HepG2 (cell line): Measurements from ENCODE around the gene ATP9A. TPM values are rescaled to one million over a fixed set of nuclear protein-coding genes. Genes with fewer than 3 reads are reported as not detected.
A peak's percentile ranks its signal among the peaks of the same experiment; 100 is the strongest.

Experiments used
- ATAC-seq: fragments of 200-7000 bp; cut with Tn5 transposase; 3 replicates; pipeline ENCODE4 v1.9.1; 2020; ENCODE audit warnings: mild to moderate bottlenecking, moderate library complexity
- BruUV-seq: library from RNA; stranded (reverse); fragments of 400-500 nt; replicated peaks from 2 replicates; lab custom pipeline; 2021; lab: Mats Ljungman, UMichigan
- CTCF ChIA-PET: fragments of 300-600 bp; formaldehyde crosslinking; extraction: SDS; loops from one replicate; lab custom pipeline; 2021; ENCODE audit warnings: low total read pairs, inconsistent platforms, low intra/inter-chr PET ratio; lab: Yijun Ruan, JAX
- POLR2A ChIA-PET: fragments of 350-600 bp; sonication (Branson Sonifier 250); formaldehyde crosslinking; loops from one replicate; lab custom pipeline; 2020; ENCODE audit warnings: antibody characterized with exemption, inconsistent platforms; lab: Yijun Ruan, JAX
- DNase-seq: peaks from one replicate; pipeline ENCODE4 v3.0.0-alpha.2; 2015; ENCODE audit warnings: low spot score
- FAIRE-seq: peaks from 3 replicates; lab custom pipeline; 2011; peaks lifted over from hg19 to GRCh38; lab: Jason Lieb, UNC
- H2AFZ ChIP-seq: one replicate; pipeline ENCODE4 v1.6.1; 2011; ENCODE audit warnings: low read length, inconsistent platforms
- H3K27ac ChIP-seq: fragments of 300-600 bp; 3 replicates; pipeline ENCODE4 v1.8.0; 2011; ENCODE audit warnings: mixed run types, mild to moderate bottlenecking, mixed read lengths, low read length, inconsistent platforms; ENCODE audit not compliant: insufficient read depth; ENCODE audit errors: extremely low read length
- H3K27me3 ChIP-seq, 2 experiments: fragments of 200-600 bp in 1 of 2; 2 replicates in 1 of 2; 3 replicates in 1 of 2; pipeline versions ENCODE4 v1.6.0 to v1.8.0; 2011; ENCODE audit warnings: low read length in 2 of 2, mild to moderate bottlenecking in 2 of 2, moderate library complexity in 2 of 2, inconsistent platforms in 1 of 2; ENCODE audit not compliant: insufficient read depth in 2 of 2, control insufficient read depth in 1 of 2
- H3K36me3 ChIP-seq, 2 experiments: fragments of 200-600 bp in 1 of 2; replicated peaks in 1 of 2; 2 replicates in 1 of 2; 3 replicates in 1 of 2; pipeline versions ENCODE4 v1.5.1 to v1.8.0; 2011; ENCODE audit warnings: low read length in 2 of 2, inconsistent platforms in 1 of 2; ENCODE audit not compliant: insufficient read depth in 2 of 2, control insufficient read depth in 1 of 2
- H3K4me1 ChIP-seq: 2 replicates; pipeline ENCODE4 v1.5.1; 2012; ENCODE audit warnings: low read length, inconsistent platforms; ENCODE audit not compliant: insufficient read depth
- H3K4me2 ChIP-seq: 2 replicates; pipeline ENCODE4 v1.6.0; 2011; ENCODE audit warnings: low read depth, low read length, inconsistent platforms
- H3K4me3 ChIP-seq, 3 experiments: fragments of 200-600 bp in 1 of 3; sonication (generic), shearing (Covaris generic) in 1 of 3; replicated peaks in 1 of 3; 2 replicates each; pipeline ENCODE4 v1.5.1; 2011 to 2016; ENCODE audit warnings: low read length in 3 of 3, inconsistent platforms in 2 of 3, low read depth in 2 of 3, mild to moderate bottlenecking in 2 of 3, control low read depth in 1 of 3, mixed read lengths in 1 of 3; ENCODE audit not compliant: insufficient read depth in 1 of 3
- H3K79me2 ChIP-seq: one replicate; pipeline ENCODE4 v1.6.1; 2011; ENCODE audit warnings: low read length, inconsistent platforms; ENCODE audit not compliant: insufficient read depth
- H3K9ac ChIP-seq: 2 replicates; pipeline ENCODE4 v1.6.0; 2011; ENCODE audit warnings: mild to moderate bottlenecking, low read depth, low read length, inconsistent platforms; ENCODE audit not compliant: insufficient read depth
- H3K9me3 ChIP-seq: 2 replicates; pipeline ENCODE4 v1.5.1; 2012; ENCODE audit warnings: mild to moderate bottlenecking, low read length
- H4K20me1 ChIP-seq: 2 replicates; pipeline ENCODE4 v1.6.0; 2011; ENCODE audit warnings: inconsistent platforms, mild to moderate bottlenecking, low read length, moderate library complexity; ENCODE audit not compliant: insufficient read depth
- ATRX ChIP-seq: sonication (generic); formaldehyde crosslinking; IDR thresholded peaks from 2 replicates; pipeline ENCODE4 v1.4.0; 2020; ENCODE audit warnings: missing genetic modification reagents, borderline replicate concordance
- CEBPB ChIP-seq: IDR thresholded peaks from 2 replicates; pipeline ENCODE4 v1.6.1; 2011; ENCODE audit warnings: low read depth, low read length, improper control_type of control experiment, borderline replicate concordance
- FOXJ3 ChIP-seq: sonication (generic); formaldehyde crosslinking; IDR thresholded peaks from 2 replicates; pipeline ENCODE4 v1.4.0; 2020; ENCODE audit warnings: missing genetic modification reagents, mild to moderate bottlenecking, borderline replicate concordance
- HNF4A ChIP-seq: sonication (generic); formaldehyde crosslinking; IDR thresholded peaks from 2 replicates; pipeline ENCODE4 v1.4.0; 2020; ENCODE audit warnings: missing genetic modification reagents
- HNF4G ChIP-seq, 2 experiments: sonication (generic) in 1 of 2; formaldehyde crosslinking in 1 of 2; IDR thresholded peaks; 2 replicates each; pipeline versions ENCODE4 v1.4.0 to v1.6.1; 2011 to 2020; ENCODE audit warnings: borderline replicate concordance in 2 of 2, low read depth in 2 of 2, mild to moderate bottlenecking in 2 of 2, low read length in 1 of 2, missing genetic modification reagents in 1 of 2, moderate library complexity in 1 of 2
- HOXA9 ChIP-seq: sonication (generic); formaldehyde crosslinking; IDR thresholded peaks from 2 replicates; pipeline ENCODE4 v1.8.1; 2022; ENCODE audit warnings: missing genetic modification reagents, mild to moderate bottlenecking, moderate library complexity, borderline replicate concordance
- KDM6A ChIP-seq: IDR thresholded peaks from 2 replicates; pipeline ENCODE4 v1.6.1; 2016; ENCODE audit warnings: low read depth
- KLF12 ChIP-seq: sonication (generic); formaldehyde crosslinking; IDR thresholded peaks from 2 replicates; pipeline ENCODE4 v1.4.0; 2020; ENCODE audit warnings: missing genetic modification reagents, borderline replicate concordance
- MAFK ChIP-seq, 2 experiments: IDR thresholded peaks in 1 of 2; conservative IDR thresholded peaks in 1 of 2; 2 replicates each; pipeline ENCODE4 v1.6.1; 2011; ENCODE audit warnings: improper control_type of control experiment in 2 of 2, low read length in 2 of 2
- MED1 ChIP-seq: sonication (generic); formaldehyde crosslinking; IDR thresholded peaks from 2 replicates; pipeline ENCODE4 v1.4.0; 2020; ENCODE audit warnings: missing genetic modification reagents
- MTF1 ChIP-seq: sonication (generic); formaldehyde crosslinking; IDR thresholded peaks from 2 replicates; pipeline ENCODE4 v1.5.0; 2020; ENCODE audit warnings: missing genetic modification reagents
- SKI ChIP-seq: fragments of 450-650 bp; IDR thresholded peaks from one replicate; pipeline ENCODE4 v1.6.1; 2018; ENCODE audit warnings: mild to moderate bottlenecking; ENCODE audit not compliant: partially characterized antibody
- SOX13 ChIP-seq, 3 experiments: fragments of 450-650 bp in 1 of 3; sonication (generic) in 1 of 3; formaldehyde crosslinking in 1 of 3; IDR thresholded peaks in 2 of 3; conservative IDR thresholded peaks in 1 of 3; 2 replicates each; pipeline versions ENCODE4 v1.5.0 to v1.6.1; 2016 to 2020; ENCODE audit warnings: antibody characterized with exemption in 1 of 3, mild to moderate bottlenecking in 1 of 3, missing compliant biosample characterization in 1 of 3, missing genetic modification reagents in 1 of 3, moderate library complexity in 1 of 3
- TBX2 ChIP-seq: sonication (generic); formaldehyde crosslinking; IDR thresholded peaks from 2 replicates; pipeline ENCODE4 v1.5.0; 2020; ENCODE audit warnings: missing genetic modification reagents, mild to moderate bottlenecking, borderline replicate concordance
- TEAD3 ChIP-seq: optimal IDR thresholded peaks from 2 replicates; pipeline ENCODE3; 2016; ENCODE audit warnings: borderline replicate concordance
- ZNF20 ChIP-seq: sonication (generic); formaldehyde crosslinking; IDR thresholded peaks from 2 replicates; pipeline ENCODE4 v1.4.0; 2020; ENCODE audit warnings: mild to moderate bottlenecking, moderate library complexity, missing genetic modification reagents
- ZNF317 ChIP-seq: sonication (generic); formaldehyde crosslinking; IDR thresholded peaks from 2 replicates; pipeline ENCODE4 v1.5.0; 2020; ENCODE audit warnings: mild to moderate bottlenecking, missing genetic modification reagents
- ZNF382 ChIP-seq: sonication (generic); formaldehyde crosslinking; IDR thresholded peaks from 2 replicates; pipeline ENCODE4 v1.5.0; 2020; ENCODE audit warnings: missing genetic modification reagents, mild to moderate bottlenecking, borderline replicate concordance
- ZNF383 ChIP-seq: sonication (generic); formaldehyde crosslinking; IDR thresholded peaks from 2 replicates; pipeline ENCODE4 v1.4.0; 2020; ENCODE audit warnings: missing genetic modification reagents, mild to moderate bottlenecking, borderline replicate concordance
- ZZZ3 ChIP-seq: sonication (generic); formaldehyde crosslinking; IDR thresholded peaks from 2 replicates; pipeline ENCODE4 v1.4.0; 2020; ENCODE audit warnings: missing genetic modification reagents, mild to moderate bottlenecking, borderline replicate concordance
- WGBS: methylation state at CpG from one replicate; pipeline ENCODE4 v1.1.6; 2017; ENCODE audit warnings: low lambda C conversion rate; 5-methylcytosine and 5-hydroxymethylcytosine counted together
- in situ Hi-C: cut with HindIII; loops from 2 replicates; pipeline ENCODE4 v1.10.0; 2017; ENCODE audit warnings: low pct_unique_long_range_greater_than_20kb; ENCODE audit not compliant: extremely low pct_ligation_motif_present
- intact Hi-C: fragments of 100-400 bp; cut with micrococcal nuclease; formaldehyde crosslinking; loops from one replicate; pipeline ENCODE4 v1.10.0; 2022; ENCODE audit not compliant: unreplicated experiment
- polyA plus RNA-seq, 8 experiments: library from polyadenylated mRNA; depleted of rRNA in 3 of 8; stranded (reverse) in 7 of 8; unstranded in 1 of 8; fragments of >200 nt; fragmentation: Illumina TruSeq in 4 of 8; extraction: Trizol in 4 of 8; gene quantifications; 2 replicates each; pipeline versions ENCODE4 v1.2.1 to v1.2.3, GENCODE V29; 2011 to 2016; ENCODE audit warnings: low read depth in 4 of 8, missing spikeins in 1 of 8, mixed read lengths in 1 of 8; ENCODE audit not compliant: insufficient read depth in 1 of 8
- total RNA-seq, 5 experiments: library from RNA; depleted of rRNA; stranded (reverse); fragments of >200 nt; fragmentation: Illumina TruSeq; extraction: Trizol; gene quantifications; 2 replicates each; pipeline ENCODE4 v1.2.3, GENCODE V29; 2016; ENCODE audit warnings: low read depth in 1 of 5
- TF ChIP-seq, protein P1 (sequence below): sonication (generic); formaldehyde crosslinking; conservative IDR thresholded peaks from 2 replicates; pipeline ENCODE4 v1.5.0; 2020; ENCODE audit warnings: missing genetic modification reagents
- TF ChIP-seq, protein P2 (sequence below): sonication (generic); formaldehyde crosslinking; IDR thresholded peaks from 2 replicates; pipeline ENCODE4 v1.4.0; 2020; ENCODE audit warnings: mild to moderate bottlenecking, missing genetic modification reagents
- TF ChIP-seq, protein P3 (sequence below): sonication (generic); formaldehyde crosslinking; IDR thresholded peaks from 2 replicates; pipeline ENCODE4 v1.5.0; 2020; ENCODE audit warnings: missing genetic modification reagents, mild to moderate bottlenecking, borderline replicate concordance

ATP9A gene
- total and polyA plus RNA-seq, 2 of the 13 experiments (the other 11 are each of a cell fraction or from before 2014, with no cell fraction given), result 11.8 to 18.5 TPM

DNA sequence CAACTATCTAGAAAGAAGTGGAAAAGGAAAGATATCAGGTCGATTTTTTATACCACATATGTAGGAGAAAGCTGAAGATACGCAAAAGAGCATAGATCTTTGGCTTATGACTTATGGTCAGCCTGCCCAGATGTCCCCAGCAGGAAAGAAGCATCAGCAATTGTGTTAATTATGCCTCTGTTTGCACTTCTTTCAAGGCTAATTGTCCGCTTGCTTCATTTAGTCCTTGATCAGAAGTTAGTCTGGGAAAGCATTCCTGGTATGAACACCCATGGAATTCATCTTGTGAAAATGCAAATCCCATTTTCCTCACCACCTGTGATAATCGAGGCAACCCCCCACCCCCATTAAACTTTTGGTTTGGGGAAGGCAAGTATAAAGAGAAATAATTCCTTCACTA is 62.8 kb downstream of the ATP9A start:
- in situ Hi-C loops, result loop anchor here (10.0 kb wide), 1 partner anchor 49 kb away; no protein-coding TSS in a partner anchor
- no peak overlapping the region for H2AFZ ChIP-seq
- H3K9me3 ChIP-seq, result no peaks in the 10 kb centered on the region
- H3K36me3 ChIP-seq, result no peaks in the 10 kb centered on the region; a peak in 1 of 5 replicates
- no peak for ATAC-seq
- WGBS, result 67% methylated on average over 4 of the region's 4 CpGs
- H4K20me1 ChIP-seq, result no peaks in the 10 kb centered on the region
- no peak overlapping the region for H3K4me2 ChIP-seq
- no TSS peak for BruUV-seq
- no peak overlapping the region for H3K9ac ChIP-seq
- H3K4me3 ChIP-seq, result no peak overlapping the region
- H3K79me2 ChIP-seq, result no peaks in the 10 kb centered on the region
- no peaks in the 10 kb centered on the region for H3K27me3 ChIP-seq
- no peak for DNase-seq
- intact Hi-C loops, result no loop called here
- POLR2A ChIA-PET, result no interaction called here
- H3K4me1 ChIP-seq, result peaks cover 73% of the 10 kb centered on the region
- no peak for FAIRE-seq
- CTCF ChIA-PET, result no interaction called here
- H3K27ac ChIP-seq, result peak overlapping the region; percentile 22
- TF ChIP-seq KLF12 (CRISPR knock-in tag) (no peak), ZZZ3 (CRISPR knock-in tag) (no peak), ZNF20 (CRISPR knock-in tag) (no peak), FOXJ3 (CRISPR knock-in tag) (no peak), MAFK (conservative IDR thresholded peaks at IDR 0.05 in 1 of 2, IDR thresholded peaks at IDR 0.05 in 1 of 2; ENCODE audit: low read length in 2 of 2) (0 out of 4 replicates have a peak, but pooled peaks of 1 of the 2 experiments have one; percentile 9), SKI (no peak), ZNF383 (CRISPR knock-in tag) (no peak), TEAD3 (CRISPR knock-in tag) (peak; percentile 64), ZNF317 (CRISPR knock-in tag) (no peak), HOXA9 (CRISPR knock-in tag) (no peak), MTF1 (no peak), TBX2 (CRISPR knock-in tag) (peak; percentile 54; the same call in 1 of the 2 replicates), ATRX (CRISPR knock-in tag) (no peak), HNF4G (IDR thresholded peaks at IDR 0.05; ENCODE audit: borderline replicate concordance, low read depth, low read length) (no peak), HNF4G (CRISPR knock-in tag; IDR thresholded peaks at IDR 0.05; ENCODE audit: borderline replicate concordance, low read depth) (no peak), HNF4A (CRISPR knock-in tag) (0 out of 2 replicates have a peak, but pooled peaks have one; percentile 16), ZNF382 (CRISPR knock-in tag) (no peak), MED1 (CRISPR knock-in tag) (0 out of 2 replicates have a peak, but pooled peaks have one; percentile 14), SOX13 (IDR thresholded peaks at IDR 0.05) (no peak), SOX13 (CRISPR knock-in tag; conservative IDR thresholded peaks at IDR 0.05 in 1 of 2, IDR thresholded peaks at IDR 0.05 in 1 of 2) (peak in 1 of 2 experiments; percentile 39; a peak in 1 of 4 replicates), CEBPB (no peak), KDM6A (no peak)
- TF ChIP-seq, protein P1, sequence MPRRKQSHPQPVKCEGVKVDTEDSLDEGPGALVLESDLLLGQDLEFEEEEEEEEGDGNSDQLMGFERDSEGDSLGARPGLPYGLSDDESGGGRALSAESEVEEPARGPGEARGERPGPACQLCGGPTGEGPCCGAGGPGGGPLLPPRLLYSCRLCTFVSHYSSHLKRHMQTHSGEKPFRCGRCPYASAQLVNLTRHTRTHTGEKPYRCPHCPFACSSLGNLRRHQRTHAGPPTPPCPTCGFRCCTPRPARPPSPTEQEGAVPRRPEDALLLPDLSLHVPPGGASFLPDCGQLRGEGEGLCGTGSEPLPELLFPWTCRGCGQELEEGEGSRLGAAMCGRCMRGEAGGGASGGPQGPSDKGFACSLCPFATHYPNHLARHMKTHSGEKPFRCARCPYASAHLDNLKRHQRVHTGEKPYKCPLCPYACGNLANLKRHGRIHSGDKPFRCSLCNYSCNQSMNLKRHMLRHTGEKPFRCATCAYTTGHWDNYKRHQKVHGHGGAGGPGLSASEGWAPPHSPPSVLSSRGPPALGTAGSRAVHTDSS (CRISPR knock-in tag), result no peak
- TF ChIP-seq, protein P2, sequence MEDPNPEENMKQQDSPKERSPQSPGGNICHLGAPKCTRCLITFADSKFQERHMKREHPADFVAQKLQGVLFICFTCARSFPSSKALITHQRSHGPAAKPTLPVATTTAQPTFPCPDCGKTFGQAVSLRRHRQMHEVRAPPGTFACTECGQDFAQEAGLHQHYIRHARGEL (CRISPR knock-in tag), result no peak
- TF ChIP-seq, protein P3, sequence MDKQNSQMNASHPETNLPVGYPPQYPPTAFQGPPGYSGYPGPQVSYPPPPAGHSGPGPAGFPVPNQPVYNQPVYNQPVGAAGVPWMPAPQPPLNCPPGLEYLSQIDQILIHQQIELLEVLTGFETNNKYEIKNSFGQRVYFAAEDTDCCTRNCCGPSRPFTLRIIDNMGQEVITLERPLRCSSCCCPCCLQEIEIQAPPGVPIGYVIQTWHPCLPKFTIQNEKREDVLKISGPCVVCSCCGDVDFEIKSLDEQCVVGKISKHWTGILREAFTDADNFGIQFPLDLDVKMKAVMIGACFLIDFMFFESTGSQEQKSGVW (CRISPR knock-in tag), result no peak
